GM19452 (cell line): ENCODE results near the gene ENAH.
A peak's percentile ranks its signal among the peaks of the same experiment; 100 is the strongest.

Source experiments
- ATAC-seq: cut with Tn5 transposase; IDR thresholded peaks from one replicate; pipeline ENCODE4 v1.9.1; 2021; ENCODE audit not compliant: unreplicated experiment

ENAH gene

DNA sequence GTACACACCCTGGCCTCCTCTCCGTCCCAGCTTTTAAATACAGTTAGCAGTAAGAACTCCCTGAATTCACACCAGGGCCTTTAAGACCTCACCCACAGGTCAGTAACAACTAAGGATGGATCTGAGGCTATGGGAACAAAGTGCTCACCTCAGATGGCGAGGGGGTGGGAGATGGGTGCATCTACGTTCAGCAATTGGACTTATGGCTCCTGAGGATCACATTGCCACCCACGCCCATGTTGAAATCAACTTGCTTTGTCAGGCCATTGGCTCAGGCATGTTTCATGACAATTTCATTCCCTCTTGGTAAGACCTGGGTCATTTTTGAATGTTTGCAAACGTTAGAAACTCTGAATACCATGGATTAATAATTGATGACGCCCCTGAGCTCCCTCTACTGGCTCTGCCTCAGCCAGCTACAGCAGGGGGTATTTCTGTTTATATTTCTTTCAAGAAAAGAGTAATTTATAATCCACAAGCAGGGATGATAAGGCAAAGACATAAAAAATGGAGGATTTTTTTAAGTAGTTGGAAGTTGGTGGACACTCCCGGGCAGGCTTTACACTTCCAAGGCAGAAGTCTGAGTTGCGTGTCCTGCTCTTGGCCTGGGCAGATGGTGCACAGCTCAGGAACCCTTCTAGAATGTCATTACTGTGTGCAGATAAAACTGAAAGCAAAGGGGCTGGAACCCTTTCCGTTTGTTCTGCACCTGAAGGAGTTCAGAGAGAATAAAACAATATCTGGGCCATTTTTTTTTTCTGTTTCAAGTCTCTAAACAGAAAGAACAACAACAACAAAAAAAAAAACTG is 211.4 kb downstream of the ENAH start:
- peak; percentile 41 for ATAC-seq

DNA sequence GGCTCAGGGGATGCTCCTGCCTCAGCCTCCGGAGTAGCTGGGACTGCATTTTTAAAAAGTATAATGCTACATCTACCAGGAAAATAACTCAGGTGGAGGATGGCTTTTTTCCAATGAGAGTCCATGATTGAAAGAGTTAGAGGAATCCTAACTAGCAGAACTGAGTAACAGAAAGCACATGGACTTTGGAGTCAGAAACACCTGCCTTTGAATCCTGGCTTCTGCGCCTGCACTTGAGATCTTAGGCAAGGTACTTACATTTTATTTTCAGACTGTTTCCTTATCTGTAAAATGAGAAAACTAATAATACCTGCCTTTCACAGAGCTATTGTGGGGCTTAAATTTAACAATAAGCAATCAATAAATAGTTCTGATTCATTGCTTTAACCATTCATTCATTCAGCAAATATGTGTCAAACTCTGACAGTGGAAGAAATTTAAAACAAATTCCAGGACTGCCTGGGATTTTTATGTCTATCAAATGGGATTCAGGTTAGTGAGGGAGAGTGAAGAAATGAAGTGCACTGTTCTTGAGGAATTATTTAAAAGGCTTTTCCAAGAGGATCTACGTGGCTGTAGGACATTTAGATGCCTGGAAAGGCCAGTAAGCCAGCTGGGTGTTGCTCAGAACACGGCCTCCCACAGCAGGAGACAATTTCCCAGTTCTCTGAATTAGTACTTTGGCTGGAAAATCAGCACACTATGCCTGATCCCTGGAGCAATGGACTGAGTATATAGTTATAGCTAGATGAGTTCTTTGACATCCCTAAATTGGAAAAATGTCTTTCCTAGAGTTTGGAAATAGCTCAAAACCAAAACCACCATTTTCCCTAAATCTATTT is 212.3 kb downstream of the ENAH start:
- ATAC-seq: no peak

DNA sequence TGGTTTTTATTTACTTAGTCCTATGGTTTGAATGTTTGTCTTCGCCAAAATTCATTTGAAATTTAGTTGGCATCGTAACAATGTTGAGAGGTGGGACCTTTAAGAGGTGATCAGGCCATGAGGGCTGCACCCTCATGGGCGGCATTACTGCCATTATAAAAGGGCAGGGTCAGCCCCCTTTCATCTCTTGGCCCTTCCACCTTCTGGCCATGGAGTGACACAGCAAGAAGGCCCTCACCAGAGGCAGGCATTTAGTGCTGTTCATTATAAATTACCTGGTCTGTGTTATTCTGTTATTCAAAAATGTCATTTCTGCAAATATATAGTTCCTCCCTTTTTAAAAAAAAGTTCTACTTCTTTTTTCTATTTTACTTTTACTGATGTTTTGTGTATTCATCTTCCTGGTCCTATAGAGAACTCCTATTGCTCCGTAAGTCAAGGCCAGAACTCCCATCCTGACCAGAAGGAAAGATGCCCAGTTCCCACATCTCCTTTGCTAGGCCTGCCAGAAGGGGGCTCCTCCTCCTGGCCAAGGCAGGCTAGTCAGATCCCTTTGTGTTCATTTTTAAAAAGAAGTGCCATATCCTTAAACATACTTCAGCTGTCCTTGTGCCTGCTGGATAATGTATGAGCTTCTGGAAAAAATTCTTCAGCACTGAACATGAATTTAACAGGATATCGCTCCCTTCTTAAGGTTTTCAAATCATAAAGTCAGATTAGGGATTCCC is 215.0 kb downstream of the ENAH start:
- ATAC-seq: no peak
